SK-N-SH (cell line): ENCODE results near the gene PTPRD. TPM values are rescaled to one million over a fixed set of nuclear protein-coding genes. Genes with fewer than 3 reads are reported as not detected.

Experiments
- CTCF ChIA-PET: fragments of 300-600, 350-600 bp; formaldehyde crosslinking; extraction: SDS; loops from one replicate; lab custom pipeline; 2021; lab: Yijun Ruan, JAX
- POLR2A ChIA-PET: fragments of 350-600 bp; sonication (Branson Sonifier 250); formaldehyde crosslinking; extraction: SDS; loops from one replicate; lab custom pipeline; 2020; ENCODE audit warnings: antibody characterized with exemption, inconsistent platforms; lab: Yijun Ruan, JAX
- DNase-seq: peaks from one replicate; pipeline ENCODE4 v3.0.0; 2012
- H2AFZ ChIP-seq: fragments of 200-600 bp; sonication (generic); 2 replicates; pipeline ENCODE4 v1.8.1; 2016; ENCODE audit warnings: antibody characterized with exemption, mild to moderate bottlenecking, low read depth
- H3F3A ChIP-seq: fragments of 200-600 bp; sonication (generic); replicated peaks from 2 replicates; pipeline ENCODE3; 2016; ENCODE audit warnings: antibody characterized with exemption, mild to moderate bottlenecking; ENCODE audit not compliant: insufficient read depth
- H3K27ac ChIP-seq, 2 experiments: fragments of 200-500 bp in 1 of 2; fragments of 200-600 bp in 1 of 2; sonication (Bioruptor generic) in 1 of 2; sonication (generic), shearing (Covaris generic) in 1 of 2; 2 replicates each; pipeline versions ENCODE4 v1.5.1 to v1.6.1; 2014 to 2016; ENCODE audit warnings: low read depth in 2 of 2, inconsistent platforms in 1 of 2, low read length in 1 of 2, mild to moderate bottlenecking in 1 of 2, mixed read lengths in 1 of 2
- H3K27me3 ChIP-seq: fragments of 200-600 bp; sonication (generic), shearing (Covaris generic); 2 replicates; pipeline ENCODE4 v1.6.1; 2016; ENCODE audit warnings: mixed run types; ENCODE audit not compliant: insufficient read depth
- H3K36me3 ChIP-seq, 2 experiments: fragments of 200-500 bp in 1 of 2; fragments of 200-600 bp in 1 of 2; sonication (Bioruptor generic) in 1 of 2; sonication (generic) in 1 of 2; replicated peaks in 1 of 2; 2 replicates each; pipeline versions ENCODE3 to v1.5.1; 2014 to 2016; ENCODE audit warnings: low read length in 1 of 2, mild to moderate bottlenecking in 1 of 2; ENCODE audit not compliant: insufficient read depth in 2 of 2, control insufficient read depth in 1 of 2
- H3K4me1 ChIP-seq, 2 experiments: fragments of 200-500 bp in 1 of 2; fragments of 200-600 bp in 1 of 2; sonication (Bioruptor generic) in 1 of 2; sonication (generic), shearing (Covaris generic) in 1 of 2; 2 replicates each; pipeline versions ENCODE4 v1.5.1 to v1.6.1; 2014 to 2016; ENCODE audit warnings: low read depth in 1 of 2, low read length in 1 of 2, mixed run types in 1 of 2; ENCODE audit not compliant: insufficient read depth in 2 of 2, control insufficient read depth in 1 of 2
- H3K4me2 ChIP-seq: fragments of 200-600 bp; sonication (generic), shearing (Covaris generic); 2 replicates; pipeline ENCODE4 v1.6.1; 2017; ENCODE audit warnings: mixed run types
- H3K4me3 ChIP-seq, 2 experiments: fragments of 200-500 bp in 1 of 2; fragments of 200-600 bp in 1 of 2; sonication (Bioruptor generic) in 1 of 2; sonication (generic), shearing (Covaris generic) in 1 of 2; 2 replicates each; pipeline versions ENCODE4 v1.5.1 to v1.8.1; 2014 to 2016; ENCODE audit warnings: low read depth in 2 of 2, inconsistent platforms in 1 of 2, low read length in 1 of 2, mild to moderate bottlenecking in 1 of 2, mixed read lengths in 1 of 2, moderate library complexity in 1 of 2
- H3K79me2 ChIP-seq: fragments of 200-600 bp; sonication (generic); 2 replicates; pipeline ENCODE4 v1.8.1; 2017; ENCODE audit warnings: mild to moderate bottlenecking; ENCODE audit not compliant: insufficient read depth
- H3K9ac ChIP-seq: fragments of 200-600 bp; sonication (generic); 2 replicates; pipeline ENCODE4 v1.6.1; 2017; ENCODE audit warnings: mixed run types
- H3K9me2 ChIP-seq: fragments of 200-600 bp; sonication (generic); 2 replicates; pipeline ENCODE4 v1.6.1; 2017; ENCODE audit warnings: mixed run types
- H3K9me3 ChIP-seq: fragments of 200-600 bp; sonication (generic); 2 replicates; pipeline ENCODE4 v1.6.1; 2017; ENCODE audit warnings: mixed run types, mild to moderate bottlenecking, moderate library complexity
- H4K20me1 ChIP-seq: fragments of 200-600 bp; sonication (generic); 2 replicates; pipeline ENCODE4 v1.6.1; 2017; ENCODE audit warnings: mild to moderate bottlenecking, mixed run types; ENCODE audit not compliant: insufficient read depth
- CHD2 ChIP-seq: fragments of 150-350 bp; IDR thresholded peaks from 2 replicates; pipeline ENCODE4 v1.6.1; 2018; ENCODE audit warnings: low read length; ENCODE audit not compliant: partially characterized antibody
- CTCF ChIP-seq: fragments of 200-600 bp; sonication (generic); IDR thresholded peaks from 2 replicates; pipeline ENCODE4 v1.6.1; 2017; ENCODE audit warnings: antibody characterized with exemption, mild to moderate bottlenecking, moderate library complexity
- EZH2phosphoT487 ChIP-seq: fragments of 200-600 bp; sonication (generic); IDR thresholded peaks from 2 replicates; pipeline ENCODE4 v1.6.1; 2017; ENCODE audit warnings: low read depth, mixed run types, mild to moderate bottlenecking, antibody characterized with exemption, moderate library complexity, borderline replicate concordance
- FOSL2 ChIP-seq: IDR thresholded peaks from 2 replicates; pipeline ENCODE4 v1.4.0; 2012; ENCODE audit warnings: low read depth, mild to moderate bottlenecking, moderate library complexity, borderline replicate concordance
- FOXJ3 ChIP-seq: sonication (generic); formaldehyde crosslinking; IDR thresholded peaks from 2 replicates; pipeline ENCODE4 v1.5.1; 2020; ENCODE audit warnings: mild to moderate bottlenecking, missing genetic modification reagents
- FOXM1 ChIP-seq: IDR thresholded peaks from 2 replicates; pipeline ENCODE4 v1.4.0; 2012; ENCODE audit warnings: low read depth, mild to moderate bottlenecking
- PBX3 ChIP-seq: IDR thresholded peaks from 2 replicates; pipeline ENCODE4; 2012
- POLR2AphosphoS5 ChIP-seq: IDR thresholded peaks from 2 replicates; pipeline ENCODE4 v1.6.1; 2012; ENCODE audit warnings: low read depth, low read length
- RAD21 ChIP-seq: IDR thresholded peaks from 2 replicates; pipeline ENCODE4 v1.6.1; 2012; ENCODE audit warnings: mild to moderate bottlenecking, low read length
- RCOR1 ChIP-seq: fragments of 150-350 bp; IDR thresholded peaks from 2 replicates; pipeline ENCODE4 v1.6.1; 2017; ENCODE audit warnings: antibody characterized with exemption, low read length
- SIN3A ChIP-seq: IDR thresholded peaks from 2 replicates; pipeline ENCODE4 v1.6.1; 2012; ENCODE audit warnings: low read depth, mild to moderate bottlenecking, low read length, moderate library complexity, borderline replicate concordance
- SMC3 ChIP-seq: IDR thresholded peaks from 2 replicates; pipeline ENCODE4 v1.6.1; 2012; ENCODE audit warnings: low read depth, low read length, improper control_type of control experiment
- TCF12 ChIP-seq: IDR thresholded peaks from 2 replicates; pipeline ENCODE4 v1.4.0; 2012
- USF1 ChIP-seq: IDR thresholded peaks from 2 replicates; pipeline ENCODE4 v1.4.0; 2012; ENCODE audit warnings: low read depth, borderline replicate concordance
- USF2 ChIP-seq: fragments of 150-350 bp; IDR thresholded peaks from 2 replicates; pipeline ENCODE4 v1.6.1; 2017; ENCODE audit warnings: antibody characterized with exemption, low read length, low read depth, borderline replicate concordance
- YY1 ChIP-seq: IDR thresholded peaks from 2 replicates; pipeline ENCODE4 v1.4.0; 2012; ENCODE audit warnings: low read depth, mild to moderate bottlenecking
- ZBTB33 ChIP-seq: IDR thresholded peaks from 2 replicates; pipeline ENCODE4 v1.4.0; 2012; ENCODE audit warnings: low read depth, borderline replicate concordance
- WGBS: methylation state at CpG from one replicate; pipeline ENCODE4 v1.1.6; 2017; ENCODE audit warnings: low lambda C conversion rate; 5-methylcytosine and 5-hydroxymethylcytosine counted together
- polyA plus RNA-seq, 3 experiments: library from polyadenylated mRNA; depleted of rRNA; stranded (reverse); fragments of >200 nt; gene quantifications; 2 replicates each; pipeline ENCODE4 v1.2.3, GENCODE V29; 2012

PTPRD gene
- polyA plus RNA-seq, 1 of the 3 experiments (the other 2 are of a cell fraction), result 0.15 TPM

- CTCF ChIA-PET, result no interaction called here
- no peak for TF ChIP-seq RAD21
- TF ChIP-seq USF2, result no peak
- TF ChIP-seq SMC3, result no peak
- TF ChIP-seq RCOR1, result no peak
- TF ChIP-seq FOXJ3 (CRISPR knock-in tag), result no peak
- TF ChIP-seq, all 33 proteins: peak for 0
These were observed 1979.0 kb downstream of the PTPRD start for GRCh38 chr9:8633784-8634183.

GRCh38 chr9:8632493-8632892, 1980.3 kb downstream of the PTPRD start:
- WGBS, result 27% methylated on average over 1 of the region's 1 CpG
- H3K27me3 ChIP-seq, result no peaks in the 10 kb centered on the region

More at GRCh38 chr9:8633784-8634183, 1979.0 kb downstream of the PTPRD start:
- Histone ChIP-seq H3K9ac (no peak overlapping the region), H3K27ac (no peak overlapping the region), H3K27me3 (no peaks in the 10 kb centered on the region), H3K36me3 (no peaks in the 10 kb centered on the region), H3K4me3 (no peak overlapping the region), H3K9me2 (no peaks in the 10 kb centered on the region), H3K79me2 (no peaks in the 10 kb centered on the region), H3K4me1 (no peaks in the 10 kb centered on the region), H3F3A (no peaks in the 10 kb centered on the region), H4K20me1 (no peaks in the 10 kb centered on the region), H2AFZ (no peak overlapping the region), H3K4me2 (no peak overlapping the region), H3K9me3 (no peaks in the 10 kb centered on the region)
- 44% methylated on average over 3 of the region's 3 CpGs for WGBS
- POLR2A ChIA-PET, result no interaction called here
- DNase-seq, result no peak

GRCh38 chr9:8628791-8629190, 1984.0 kb downstream of the PTPRD start:
- ChIA-PET POLR2A (interaction anchor here (0.6 kb wide), 1 partner anchor 1059 kb away, joined by 3 read pairs; no protein-coding TSS in a partner anchor), CTCF (no interaction called here)
- H3K4me3 ChIP-seq, result no peak overlapping the region
- H3K36me3 ChIP-seq, result no peaks in the 10 kb centered on the region
- H3K4me1 ChIP-seq, result no peaks in the 10 kb centered on the region
- no peaks in the 10 kb centered on the region for H3K27me3 ChIP-seq
- no peak overlapping the region for H2AFZ ChIP-seq
- H3K27ac ChIP-seq, result no peak overlapping the region
- H3K79me2 ChIP-seq, result no peaks in the 10 kb centered on the region
- no peaks in the 10 kb centered on the region for H3K9me3 ChIP-seq
- DNase-seq, result no peak
- H3K9me2 ChIP-seq, result no peaks in the 10 kb centered on the region
- H4K20me1 ChIP-seq, result no peaks in the 10 kb centered on the region
- no peak overlapping the region for H3K9ac ChIP-seq
- H3F3A ChIP-seq, result no peaks in the 10 kb centered on the region
- H3K4me2 ChIP-seq, result no peak overlapping the region
- no peak for TF ChIP-seq YY1
- no peak for TF ChIP-seq TCF12
- TF ChIP-seq CHD2, result no peak
- no peak for TF ChIP-seq USF1
- TF ChIP-seq FOXM1, result no peak
- no peak for TF ChIP-seq EZH2phosphoT487
- TF ChIP-seq CTCF, result no peak
- TF ChIP-seq ZBTB33, result no peak
- TF ChIP-seq SIN3A, result no peak
- TF ChIP-seq PBX3, result no peak
- TF ChIP-seq RAD21, result no peak

More at GRCh38 chr9:8632493-8632892, 1980.3 kb downstream of the PTPRD start:
- Histone ChIP-seq H3K9ac (no peak overlapping the region), H3K9me2 (no peaks in the 10 kb centered on the region), H3K27ac (no peak overlapping the region), H2AFZ (no peak overlapping the region), H3K36me3 (no peaks in the 10 kb centered on the region), H3F3A (no peaks in the 10 kb centered on the region), H4K20me1 (no peaks in the 10 kb centered on the region), H3K4me3 (no peak overlapping the region), H3K79me2 (no peaks in the 10 kb centered on the region)
- ChIA-PET CTCF (interaction anchor here (1.3 kb wide), 1 partner anchor 263 kb away, joined by 4 read pairs; no protein-coding TSS in a partner anchor), POLR2A (no interaction called here)
- DNase-seq, result no peak
- TF ChIP-seq TCF12 (no peak), POLR2AphosphoS5 (no peak), FOSL2 (no peak)
- TF ChIP-seq, all 33 proteins: peak for 0
- H3K9me3 ChIP-seq, result no peaks in the 10 kb centered on the region
- no peaks in the 10 kb centered on the region for H3K4me1 ChIP-seq
- no peak overlapping the region for H3K4me2 ChIP-seq
